GM12892 (cell line): ENCODE data around the gene PPP6R2.

Experiments
- POLR2A ChIP-seq: IDR thresholded peaks from 2 replicates; pipeline ENCODE4 v1.6.1; 2011; ENCODE audit warnings: low read depth, low read length, control low read depth
- POLR2AphosphoS5 ChIP-seq: IDR thresholded peaks from 2 replicates; pipeline ENCODE4 v1.6.1; 2011; ENCODE audit warnings: low read depth, low read length, control low read depth
- TAF1 ChIP-seq: IDR thresholded peaks from 2 replicates; pipeline ENCODE4 v1.6.1; 2011; ENCODE audit warnings: low read depth, mild to moderate bottlenecking, control low read depth, low read length, borderline replicate concordance

- TF ChIP-seq POLR2A (no peak), POLR2AphosphoS5 (no peak), TAF1 (no peak)
Measured at GRCh38 chr22:50297510-50298265, 45.4 kb upstream of the PPP6R2 start.
